ENCODE measurements around the gene TTC23.
A peak's percentile ranks its signal among the peaks of the same experiment; 100 is the strongest.

TTC23 gene

DNA sequence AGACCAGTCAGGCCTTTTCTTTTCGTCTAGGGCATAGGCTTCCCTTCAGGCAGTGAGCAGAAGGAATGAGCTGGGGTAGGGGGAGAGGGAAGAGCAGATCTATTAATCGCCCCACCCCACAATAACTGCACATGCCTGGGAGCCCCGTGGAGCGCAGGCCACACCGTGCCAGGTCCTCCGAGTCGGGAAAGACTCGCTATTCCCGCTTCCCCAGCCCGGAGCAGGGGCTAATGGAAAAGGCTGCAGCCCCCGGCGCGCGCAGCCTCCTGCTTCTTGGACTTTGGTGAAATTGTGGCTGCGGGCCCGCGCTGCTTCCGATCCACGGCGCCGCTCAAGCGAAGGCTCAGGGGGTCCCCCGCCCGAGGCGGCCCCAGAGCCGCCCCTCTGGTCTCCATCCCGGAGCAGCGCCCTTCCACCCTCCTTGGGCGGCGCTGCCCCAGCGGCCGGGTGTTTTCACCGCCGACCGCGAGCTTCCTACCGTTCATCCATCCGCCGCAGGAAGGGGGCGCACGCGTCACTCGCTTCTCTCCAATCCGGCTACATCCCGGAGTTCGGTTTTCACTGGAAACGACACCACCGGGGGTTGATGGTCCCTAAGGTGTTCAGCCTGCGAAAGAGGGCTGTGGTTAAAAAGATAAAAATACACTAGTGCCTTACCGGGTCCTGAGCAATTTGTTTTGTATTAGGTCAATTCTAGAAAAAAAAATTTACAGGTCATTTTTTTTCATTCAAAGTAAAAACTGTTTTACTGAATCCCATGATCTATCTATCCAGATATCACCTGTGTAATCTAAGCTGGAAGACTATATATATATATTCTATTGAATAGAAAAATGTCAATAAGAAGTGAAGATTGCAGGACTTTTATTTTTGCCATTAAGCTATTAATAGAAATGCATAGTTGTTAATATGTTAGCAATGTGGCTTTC lies 148.9 kb downstream of the TTC23 start:
- in situ Hi-C loops (cut with MboI; ENCODE audit: low pct_unique_long_range_greater_than_20kb, low sequenced_read_pairs) = no loop called here
- peak; percentile 63 for DNase-seq

GRCh38 chr15:99099661-99100060 lies 149.7 kb downstream of the TTC23 start:
- DNase-seq = no peak
- in situ Hi-C loops (cut with MboI; ENCODE audit: low pct_unique_long_range_greater_than_20kb, low sequenced_read_pairs) = no loop called here

DNA sequence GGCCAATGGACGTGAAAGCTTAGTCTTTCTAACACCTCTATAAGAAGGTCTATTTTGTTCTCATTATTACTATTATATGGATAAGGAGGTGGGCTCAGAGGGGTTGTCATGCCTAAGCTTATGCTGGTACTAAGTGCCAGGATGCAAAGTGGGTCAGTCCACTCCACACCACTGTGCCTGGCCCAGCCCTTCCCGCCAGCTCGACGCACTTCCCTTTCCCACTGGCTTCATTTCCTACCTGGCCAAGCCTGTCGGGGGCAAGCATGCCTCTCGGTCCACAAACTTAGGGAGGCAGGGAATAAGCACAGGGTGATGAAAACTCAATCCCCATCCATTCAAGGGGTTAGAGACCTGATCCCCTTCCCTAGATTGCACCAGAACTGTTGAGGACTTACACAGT lies 150.4 kb downstream of the TTC23 start:
- DNase-seq = no peak
- in situ Hi-C loops (cut with MboI; ENCODE audit: low pct_unique_long_range_greater_than_20kb, low sequenced_read_pairs) = no loop called here

GRCh38 chr15:99098426-99098825 lies 151.0 kb downstream of the TTC23 start:
- in situ Hi-C loops (cut with MboI; ENCODE audit: low pct_unique_long_range_greater_than_20kb, low sequenced_read_pairs) = no loop called here
- DNase-seq = no peak

DNA sequence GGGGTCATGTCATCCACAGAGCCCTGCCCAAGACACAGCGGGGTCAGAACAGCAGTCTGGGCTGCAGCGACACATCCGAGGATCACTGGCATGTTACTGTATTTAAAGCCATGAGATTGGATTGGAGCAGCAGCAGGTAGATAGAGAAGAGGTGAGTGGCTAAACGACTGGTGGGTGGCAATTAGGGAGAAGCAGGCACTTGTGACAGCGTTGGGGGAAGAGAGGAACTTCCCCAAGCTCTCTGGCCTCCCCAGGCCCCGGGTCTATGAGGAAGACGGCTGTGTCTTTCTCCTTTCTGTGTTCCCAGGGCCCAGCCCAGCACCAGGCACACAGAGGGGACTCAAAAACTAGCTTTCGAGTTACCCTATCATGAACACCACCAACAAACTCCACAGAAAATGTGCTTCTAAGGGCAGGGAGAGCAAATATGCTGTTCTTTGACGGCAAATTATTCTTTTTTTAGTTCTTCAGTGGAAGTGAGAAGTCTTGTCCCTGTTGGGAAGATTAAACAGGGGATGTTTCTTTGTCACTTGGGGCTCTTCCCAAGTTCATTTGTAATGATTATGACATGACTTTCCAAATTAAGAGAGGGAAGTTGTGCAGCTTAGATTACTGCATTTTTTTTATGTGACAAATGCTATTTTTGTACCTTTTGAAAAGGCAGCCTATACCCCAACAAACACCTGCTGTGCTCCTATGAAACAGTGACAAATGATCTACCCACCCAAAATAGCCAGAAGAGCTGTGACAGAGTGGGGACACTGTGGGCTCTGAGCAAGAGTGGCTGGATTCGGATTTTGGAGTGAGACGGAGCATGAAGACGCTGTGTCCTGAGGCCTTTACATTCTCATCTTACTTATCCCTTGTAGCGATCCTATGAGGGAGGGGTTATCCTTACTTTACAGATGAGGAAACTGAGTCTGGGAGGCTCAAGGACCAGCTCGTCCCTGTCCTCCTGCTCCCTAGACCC lies 151.7 kb downstream of the TTC23 start:
- in situ Hi-C loops (cut with MboI; ENCODE audit: low pct_unique_long_range_greater_than_20kb, low sequenced_read_pairs) = no loop called here
- DNase-seq = no peak

GRCh38 chr15:99096894-99097426 lies 152.4 kb downstream of the TTC23 start:
- no peak for DNase-seq
- in situ Hi-C loops (cut with MboI; ENCODE audit: low pct_unique_long_range_greater_than_20kb, low sequenced_read_pairs) = no loop called here

DNA sequence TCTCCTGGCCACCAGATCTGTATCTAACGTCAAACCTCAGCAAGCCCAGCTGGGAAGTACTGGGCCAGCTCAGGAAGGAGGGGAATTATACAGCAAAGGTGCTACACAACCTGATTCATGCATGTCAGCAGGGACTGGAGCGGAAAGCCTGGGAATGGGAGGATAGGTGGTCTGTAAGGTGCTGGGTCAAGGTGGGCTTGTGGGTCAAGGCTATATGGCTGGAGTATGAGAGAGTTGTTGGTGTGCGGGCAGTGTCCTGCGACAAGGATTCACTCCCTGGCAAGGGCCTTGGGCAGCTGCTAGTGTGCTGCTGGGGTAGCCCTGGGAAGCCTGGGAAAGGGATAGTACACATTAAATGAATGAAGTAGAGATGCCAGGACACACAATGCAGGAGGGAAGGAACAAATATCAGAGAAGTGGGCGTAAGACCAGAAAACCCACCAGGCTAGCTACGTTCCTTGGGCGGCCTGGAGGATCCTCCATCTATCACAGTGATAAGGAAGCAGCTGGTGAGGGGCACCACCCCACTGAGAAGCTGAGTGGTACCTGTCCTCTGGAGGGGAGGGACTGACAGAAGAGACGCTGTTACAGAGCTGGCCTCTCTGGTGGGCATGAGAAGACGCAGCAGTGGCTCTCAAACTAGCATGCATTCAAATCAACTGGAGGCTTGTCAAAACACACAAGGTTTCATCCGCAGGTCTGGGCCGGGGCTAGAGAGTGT lies 153.0 kb downstream of the TTC23 start:
- DNase-seq = no peak
- in situ Hi-C loops (cut with MboI; ENCODE audit: low pct_unique_long_range_greater_than_20kb, low sequenced_read_pairs) = no loop called here

DNA sequence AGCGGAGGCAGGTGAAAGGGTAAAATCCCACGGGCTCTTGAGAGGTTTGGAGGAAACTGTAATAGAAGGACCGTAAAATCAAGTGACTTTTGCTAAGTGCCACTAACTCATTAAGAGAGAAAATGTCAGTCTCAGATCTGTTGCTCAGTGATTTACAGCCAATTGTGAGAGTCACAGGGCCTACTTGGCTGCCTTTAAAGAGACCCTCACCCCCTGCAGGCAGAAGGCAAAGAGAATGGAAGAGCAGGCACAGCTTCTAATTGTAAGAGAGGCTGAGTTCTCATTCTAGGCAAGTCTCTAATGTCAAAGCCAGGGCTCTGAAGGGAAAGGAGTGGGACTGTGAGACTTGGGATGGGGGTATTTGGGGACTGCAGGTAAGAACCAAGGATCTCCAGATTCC lies 153.8 kb downstream of the TTC23 start:
- in situ Hi-C loops (cut with MboI; ENCODE audit: low pct_unique_long_range_greater_than_20kb, low sequenced_read_pairs) = no loop called here

GRCh38 chr15:99092554-99093172 lies 156.7 kb downstream of the TTC23 start:
- DNase-seq = no peak
- in situ Hi-C loops (cut with MboI; ENCODE audit: low pct_unique_long_range_greater_than_20kb, low sequenced_read_pairs) = no loop called here

More for the DNA sequence above, 153.8 kb downstream of the TTC23 start:
- DNase-seq = no peak

- in situ Hi-C loops (cut with MboI; ENCODE audit: low pct_unique_long_range_greater_than_20kb, low sequenced_read_pairs) = no loop called here
- DNase-seq = no peak
These were observed 158.4 kb downstream of the TTC23 start for GRCh38 chr15:99090938-99091337.

GRCh38 chr15:99090011-99090699 lies 159.2 kb downstream of the TTC23 start:
- in situ Hi-C loops (cut with MboI; ENCODE audit: low pct_unique_long_range_greater_than_20kb, low sequenced_read_pairs) = no loop called here
- peak; percentile 25 for DNase-seq

DNA sequence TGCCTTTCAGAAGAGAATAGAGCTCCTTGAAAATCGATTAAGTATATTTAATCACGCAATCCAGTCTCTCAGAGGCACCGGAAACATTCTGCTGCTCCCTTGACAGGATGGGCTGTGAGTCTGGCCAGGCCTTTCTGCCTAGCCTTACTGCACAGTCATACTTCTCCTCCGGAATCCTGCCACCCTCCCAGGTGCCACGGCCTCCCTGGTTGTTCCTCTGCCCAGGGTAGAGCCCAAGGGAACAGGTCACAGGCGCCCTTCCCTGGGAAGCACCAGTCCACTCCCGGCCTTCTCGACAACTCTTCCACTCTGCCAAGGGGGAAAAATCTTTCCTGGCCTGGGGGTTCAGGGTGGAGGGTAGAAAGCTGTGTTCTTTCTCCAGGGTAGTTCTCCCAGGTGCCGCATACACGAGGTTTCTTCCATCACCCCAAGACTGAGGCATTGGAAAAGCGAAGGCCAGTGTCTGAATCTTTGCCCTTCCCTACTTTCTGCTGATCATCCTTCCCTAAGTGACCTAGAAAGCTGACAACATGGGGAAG lies 161.9 kb downstream of the TTC23 start:
- no peak for DNase-seq
- in situ Hi-C loops (cut with MboI; ENCODE audit: low pct_unique_long_range_greater_than_20kb, low sequenced_read_pairs) = no loop called here

DNA sequence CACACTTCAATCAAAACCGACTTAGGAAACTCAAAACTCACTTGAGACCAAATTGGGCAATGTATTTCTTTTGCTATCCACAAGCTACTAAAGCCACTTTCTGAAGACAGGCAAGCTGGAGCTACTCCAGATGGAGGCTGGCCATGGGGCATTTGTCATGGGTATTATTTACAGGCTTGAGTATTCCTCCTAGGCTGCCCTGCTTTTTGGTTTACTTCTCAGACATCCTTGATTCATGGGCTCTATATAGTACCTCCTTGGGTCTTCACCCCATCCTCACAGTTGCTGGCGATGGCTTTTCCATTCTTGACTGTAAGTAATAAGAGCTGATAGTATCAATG lies 163.1 kb downstream of the TTC23 start:
- no peak for DNase-seq
- in situ Hi-C loops (cut with MboI; ENCODE audit: low pct_unique_long_range_greater_than_20kb, low sequenced_read_pairs) = no loop called here

Measured in KBM-7 (cell line).